H54 (cell line): ENCODE results near the gene TTI1.

Experiments
- DNase-seq: peaks from one replicate; pipeline ENCODE4 v3.0.0; 2011; ENCODE audit warnings: low spot score, mixed read lengths; ENCODE audit not compliant: insufficient read length
- FAIRE-seq: peaks from 3 replicates; lab custom pipeline; 2011; peaks lifted over from hg19 to GRCh38; lab: Jason Lieb, UNC
- POLR2A ChIP-seq: IDR thresholded peaks from 2 replicates; pipeline ENCODE4 v1.6.1; 2011; ENCODE audit warnings: low read depth, mild to moderate bottlenecking, low read length

The TTI1 gene

GRCh38 chr20:37961066-37961465 is 72.2 kb downstream of the TTI1 start:
- DNase-seq (no peak), FAIRE-seq (no peak)
- no peak for TF ChIP-seq POLR2A

DNA sequence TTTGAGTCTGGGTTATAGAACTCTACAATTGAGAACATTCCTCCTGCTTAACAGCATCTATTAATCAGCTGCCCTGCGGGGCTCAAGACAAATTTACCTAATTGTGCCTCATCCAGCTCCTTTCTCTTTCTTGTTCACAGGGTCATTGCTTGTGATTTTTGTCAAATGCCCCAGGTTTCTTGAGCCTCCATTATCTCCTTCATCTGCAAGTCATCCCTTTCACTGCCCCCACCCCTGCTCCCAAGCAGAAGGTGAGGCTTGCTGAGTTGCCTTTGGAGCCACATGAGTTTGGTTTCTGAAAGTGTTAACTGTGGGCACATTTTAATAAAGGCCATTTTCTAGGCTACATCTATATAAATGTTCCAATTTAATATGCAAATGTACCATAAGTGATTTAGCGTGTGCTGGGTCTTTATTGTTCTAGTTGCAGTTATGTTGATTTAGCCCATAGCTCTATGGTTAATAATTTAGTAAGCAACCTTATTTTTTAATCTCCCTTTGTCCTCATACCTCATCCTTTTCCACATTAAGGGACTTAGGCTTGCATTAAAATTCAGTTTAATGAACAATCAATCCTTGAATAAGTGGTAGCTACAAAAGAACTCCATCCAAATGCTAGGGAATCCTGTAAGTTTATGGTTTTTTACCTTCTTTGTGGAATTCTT is 74.3 kb downstream of the TTI1 start:
- DNase-seq (no peak), FAIRE-seq (no peak)
- no peak for TF ChIP-seq POLR2A

DNA sequence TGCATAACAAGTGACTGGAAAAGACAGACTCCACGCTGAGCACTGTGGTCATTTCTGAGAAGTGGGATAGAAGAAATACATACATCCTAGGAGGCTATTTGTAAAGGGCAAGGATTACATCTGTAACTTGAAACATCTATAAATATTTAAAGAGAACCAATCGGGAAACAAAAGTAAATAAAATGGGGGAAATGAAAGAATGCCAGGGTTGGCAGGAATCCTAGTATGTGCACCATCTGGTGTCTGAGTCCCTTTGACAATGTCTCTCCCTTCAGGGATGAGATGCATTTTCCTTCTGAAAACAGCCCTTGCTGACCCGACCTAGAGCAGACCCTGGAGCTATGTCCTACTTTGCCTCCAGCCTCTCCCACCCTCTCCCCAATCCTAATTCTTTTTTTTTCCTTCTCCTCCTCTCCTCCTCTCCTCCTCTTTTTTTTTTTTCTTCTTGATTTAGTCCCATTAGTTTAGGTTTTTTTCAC is 77.1 kb downstream of the TTI1 start:
- no peak for TF ChIP-seq POLR2A
- FAIRE-seq = no peak
- DNase-seq = no peak

DNA sequence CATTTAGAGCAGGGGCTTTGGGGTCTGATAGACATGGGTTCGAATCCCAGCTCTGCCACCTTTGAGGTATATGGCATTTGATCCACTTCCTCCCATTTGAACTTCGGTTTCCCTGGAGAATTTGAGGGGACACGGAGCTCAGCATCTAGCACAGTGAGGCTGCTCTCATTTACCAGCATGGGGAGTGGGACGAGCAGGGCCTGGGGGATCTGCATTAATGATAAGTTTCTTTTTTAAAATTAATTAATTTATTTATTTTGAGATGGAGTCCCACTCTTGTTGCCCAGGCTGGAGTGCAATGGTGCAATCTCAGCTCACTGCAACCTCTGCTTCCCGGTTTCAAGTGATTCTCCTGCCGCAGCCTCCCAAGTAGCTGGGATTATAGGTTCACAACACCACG is 77.7 kb downstream of the TTI1 start:
- FAIRE-seq (no peak), DNase-seq (no peak)
- no peak for TF ChIP-seq POLR2A

DNA sequence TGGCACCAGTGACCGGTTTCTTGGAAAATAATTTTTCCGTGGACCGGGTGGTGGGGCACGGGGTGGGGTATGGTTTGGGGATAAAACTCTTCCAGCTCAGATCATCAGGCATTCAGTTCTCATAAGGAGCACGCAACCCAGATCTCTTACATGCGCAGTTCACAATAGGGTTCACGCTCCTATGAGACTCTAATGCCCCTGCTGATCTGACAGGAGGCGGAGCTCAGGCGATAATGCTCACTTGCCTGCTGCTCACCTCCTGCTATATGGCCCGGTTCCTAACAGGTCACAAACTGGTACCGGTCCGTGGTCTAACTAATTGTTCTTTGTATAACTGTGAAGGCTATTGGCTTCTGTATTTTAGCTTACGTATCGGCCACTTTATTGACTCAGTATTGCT is 78.6 kb downstream of the TTI1 start:
- no peak for FAIRE-seq

GRCh38 chr20:37954190-37954589 is 79.1 kb downstream of the TTI1 start:
- DNase-seq (no peak), FAIRE-seq (no peak)
- no peak for TF ChIP-seq POLR2A

More for the DNA sequence above, 78.6 kb downstream of the TTI1 start:
- TF ChIP-seq POLR2A = no peak
- no peak for DNase-seq

GRCh38 chr20:37948956-37949355 is 84.3 kb downstream of the TTI1 start:
- TF ChIP-seq POLR2A = no peak
- FAIRE-seq = no peak
- DNase-seq = no peak

DNA sequence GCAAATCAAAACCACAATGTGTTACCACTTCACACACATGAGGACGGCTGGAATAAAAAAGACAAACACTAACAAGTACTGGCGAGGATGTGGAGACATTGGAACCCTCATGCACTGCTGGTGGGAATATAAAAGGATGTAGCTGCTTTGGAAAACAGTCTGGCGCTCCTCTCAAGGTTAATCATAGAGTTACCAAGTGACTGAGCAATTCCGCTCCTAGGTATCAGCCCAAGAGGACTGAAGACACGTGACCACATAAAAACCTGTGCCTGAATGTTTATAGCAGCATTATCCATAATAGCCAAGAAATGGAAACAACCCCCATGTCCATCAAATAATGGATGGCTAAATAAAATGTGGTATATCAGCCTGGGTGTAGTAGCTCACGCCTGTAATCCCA is 85.3 kb downstream of the TTI1 start:
- no peak for DNase-seq
- FAIRE-seq = no peak
- TF ChIP-seq POLR2A = no peak

GRCh38 chr20:37946946-37947345 is 86.3 kb downstream of the TTI1 start:
- TF ChIP-seq POLR2A = no peak
- FAIRE-seq = no peak

DNA sequence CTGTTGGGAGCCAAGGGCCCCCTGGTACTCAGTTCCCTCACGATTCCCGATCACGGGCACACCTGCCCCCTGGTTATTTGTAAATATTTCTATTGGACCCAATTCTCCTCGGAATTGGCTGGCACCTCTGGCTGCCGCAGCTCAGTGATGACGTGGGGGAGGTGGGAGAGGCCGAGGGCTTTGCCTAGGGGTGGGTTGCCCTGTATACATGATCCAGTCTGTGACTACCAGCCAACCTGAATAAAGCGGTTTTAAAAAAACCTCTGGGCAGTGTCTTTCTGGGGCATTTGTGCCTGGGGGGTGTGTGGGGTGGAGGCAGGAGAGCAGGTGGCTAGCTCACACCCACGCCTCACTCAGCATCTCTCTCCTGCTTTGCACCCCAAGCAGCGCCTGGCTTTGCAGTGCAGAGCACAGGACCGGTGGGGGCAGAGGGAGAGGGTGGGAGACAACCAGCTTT is 88.1 kb downstream of the TTI1 start:
- DNase-seq (no peak), FAIRE-seq (no peak)
- no peak for TF ChIP-seq POLR2A

More at GRCh38 chr20:37946946-37947345, 86.3 kb downstream of the TTI1 start:
- no peak for DNase-seq

- FAIRE-seq (no peak), DNase-seq (no peak)
- no peak for TF ChIP-seq POLR2A
Observed at GRCh38 chr20:37944456-37944981, 88.7 kb downstream of the TTI1 start.

- FAIRE-seq (no peak), DNase-seq (no peak)
- TF ChIP-seq POLR2A = no peak
Observed at GRCh38 chr20:37943501-37944455, 89.5 kb downstream of the TTI1 start.

DNA sequence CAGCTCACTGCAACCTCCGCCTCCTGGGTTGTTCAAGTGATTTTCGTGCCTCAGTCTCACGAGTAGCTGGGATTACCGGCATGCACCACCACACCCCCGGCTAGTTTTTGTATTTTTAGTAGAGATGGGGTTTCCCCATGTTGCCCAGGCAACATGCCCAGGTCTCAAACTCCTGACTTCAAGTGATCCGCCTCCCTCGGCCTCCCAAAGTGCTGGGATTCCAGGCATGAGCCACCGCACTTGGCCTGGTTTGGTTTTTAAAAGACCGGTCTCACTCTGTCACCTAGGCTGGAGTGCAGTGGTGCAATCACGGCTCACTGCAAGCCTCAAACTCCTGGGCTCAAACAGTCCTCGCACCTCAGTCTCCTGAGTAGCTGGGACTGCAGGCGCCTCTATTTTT is 90.2 kb downstream of the TTI1 start:
- no peak for TF ChIP-seq POLR2A
- no peak for FAIRE-seq
- DNase-seq = no peak

GRCh38 chr20:37941992-37942391 is 91.3 kb downstream of the TTI1 start:
- no peak for FAIRE-seq
- TF ChIP-seq POLR2A = no peak
- DNase-seq = no peak
